HG02943 (cell line): ENCODE results near the gene INPP5A.

Source experiments
- ATAC-seq: cut with Tn5 transposase; IDR thresholded peaks from one replicate; pipeline ENCODE4 v1.9.1; 2021; ENCODE audit warnings: mild to moderate bottlenecking, low read depth, moderate library complexity; ENCODE audit not compliant: unreplicated experiment

Gene INPP5A

GRCh38 chr10:132534391-132535064, 3.1 kb upstream of the INPP5A start:
- ATAC-seq = no peak

GRCh38 chr10:132535065-132535651, 2.4 kb upstream of the INPP5A start:
- ATAC-seq = no peak

- peak; percentile 7 for ATAC-seq
Measured at GRCh38 chr10:132536241-132536876, 1.2 kb upstream of the INPP5A start.

DNA sequence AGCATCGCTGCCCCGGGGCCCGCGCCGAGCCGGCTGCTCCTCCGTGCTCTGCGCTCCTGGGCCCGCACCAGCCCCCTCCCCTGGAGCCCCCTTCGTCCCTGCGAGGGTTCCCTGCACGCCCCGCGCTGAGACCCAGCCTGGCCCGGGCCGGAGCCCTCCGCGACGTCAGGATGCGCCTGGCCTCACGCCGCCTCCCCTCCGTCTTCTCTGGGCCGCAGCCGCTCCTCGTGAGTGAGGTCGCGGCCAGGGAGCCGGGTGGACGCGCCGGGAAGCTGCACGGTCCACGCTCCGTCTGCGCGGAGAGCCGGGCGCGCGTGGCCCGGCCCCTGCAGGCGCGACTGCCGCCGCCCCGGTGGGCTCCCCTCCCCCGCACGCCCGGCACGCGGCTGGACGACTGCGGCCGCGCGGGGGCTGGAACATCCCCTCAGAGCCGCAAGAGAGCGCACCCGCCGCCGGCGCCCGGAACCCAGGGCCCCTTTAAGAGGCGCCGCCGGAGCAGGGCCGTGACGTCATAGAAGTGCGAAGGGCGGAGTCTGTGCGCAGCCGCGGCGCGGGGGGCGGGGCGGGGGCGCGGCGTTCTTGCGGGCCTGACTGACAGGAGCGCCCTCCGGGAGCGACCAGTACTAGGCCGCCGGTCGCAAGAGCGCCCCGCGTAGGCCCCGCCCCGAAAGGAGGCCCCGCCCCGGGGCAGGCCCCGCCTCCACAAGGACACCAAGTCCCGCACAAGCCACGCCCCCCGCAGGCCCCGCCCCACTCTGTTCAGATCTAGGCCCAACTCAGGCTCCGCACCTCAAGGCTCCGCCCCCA, 507 bp upstream of the INPP5A start:
- ATAC-seq = peak; percentile 79

GRCh38 chr10:132538031-132538789, 623 bp downstream of the INPP5A start:
- ATAC-seq = peak; percentile 0

GRCh38 chr10:132538790-132539421, 1.3 kb downstream of the INPP5A start:
- ATAC-seq = no peak

GRCh38 chr10:132539431-132539839, 1.8 kb downstream of the INPP5A start:
- ATAC-seq = no peak

DNA sequence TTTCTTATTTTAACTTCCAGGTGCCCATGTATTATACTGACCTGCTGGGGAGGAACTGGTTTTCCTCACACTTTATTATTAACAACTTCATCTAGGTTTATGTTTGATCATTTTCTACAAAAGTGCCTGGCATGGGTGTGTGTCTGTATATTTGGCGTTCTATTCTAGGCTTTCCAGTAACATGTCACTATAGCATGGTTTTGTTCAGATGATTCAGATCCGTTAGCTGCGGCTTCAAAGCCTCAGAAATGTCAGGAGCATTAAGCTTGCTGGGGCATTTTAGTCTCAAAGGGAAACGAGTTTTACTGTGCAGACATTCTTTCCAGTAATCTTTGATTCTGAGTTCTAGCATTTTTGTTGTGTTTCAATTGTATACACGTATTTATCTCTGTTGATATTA, 2.3 kb downstream of the INPP5A start:
- ATAC-seq = no peak

GRCh38 chr10:132540456-132540855, 2.9 kb downstream of the INPP5A start:
- ATAC-seq = no peak

GRCh38 chr10:132541129-132541528, 3.5 kb downstream of the INPP5A start:
- no peak for ATAC-seq

DNA sequence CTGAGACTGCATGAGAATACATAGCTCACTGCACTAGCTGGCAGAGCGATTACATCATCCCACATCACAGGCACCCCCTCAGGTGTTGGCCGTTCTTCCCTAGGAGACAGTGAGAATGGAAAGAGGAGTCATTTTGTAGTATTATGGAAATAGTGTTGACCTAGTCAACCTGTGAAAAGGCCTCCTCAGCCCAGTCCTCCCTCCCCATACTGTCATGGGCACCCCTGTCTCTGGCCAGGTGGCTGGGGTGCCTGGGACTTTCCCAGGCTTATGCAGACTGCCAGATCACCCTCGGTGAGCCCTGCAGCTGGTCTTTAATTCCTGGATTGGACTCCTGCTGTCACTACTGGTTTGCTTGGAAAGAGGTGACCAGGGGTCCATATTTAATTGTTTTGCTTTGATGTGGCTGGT, 4.0 kb downstream of the INPP5A start:
- ATAC-seq = no peak

GRCh38 chr10:132542086-132542775, 4.6 kb downstream of the INPP5A start:
- ATAC-seq = no peak

DNA sequence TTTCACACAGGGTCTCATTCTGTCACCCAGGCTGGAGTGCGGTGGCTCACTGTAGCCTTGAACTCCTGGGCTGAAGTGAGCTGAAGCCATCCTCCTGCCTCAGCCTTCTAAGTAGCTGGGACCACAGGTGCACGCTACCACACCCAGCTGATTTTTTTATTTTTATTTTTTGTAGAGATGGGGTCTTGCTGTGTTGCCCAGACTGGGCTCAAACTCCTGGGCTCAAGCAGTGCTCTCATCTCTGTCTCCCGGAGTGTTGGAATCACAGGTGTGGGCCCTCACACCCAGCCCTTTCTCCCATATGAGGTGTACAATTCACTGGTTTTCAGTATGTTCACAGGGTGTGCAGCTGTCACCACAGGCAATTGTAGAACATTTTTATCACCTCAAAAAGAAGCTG, 5.2 kb downstream of the INPP5A start:
- ATAC-seq = no peak

GRCh38 chr10:132543916-132544743, 6.5 kb downstream of the INPP5A start:
- no peak for ATAC-seq

GRCh38 chr10:132544744-132545658, 7.4 kb downstream of the INPP5A start:
- no peak for ATAC-seq

DNA sequence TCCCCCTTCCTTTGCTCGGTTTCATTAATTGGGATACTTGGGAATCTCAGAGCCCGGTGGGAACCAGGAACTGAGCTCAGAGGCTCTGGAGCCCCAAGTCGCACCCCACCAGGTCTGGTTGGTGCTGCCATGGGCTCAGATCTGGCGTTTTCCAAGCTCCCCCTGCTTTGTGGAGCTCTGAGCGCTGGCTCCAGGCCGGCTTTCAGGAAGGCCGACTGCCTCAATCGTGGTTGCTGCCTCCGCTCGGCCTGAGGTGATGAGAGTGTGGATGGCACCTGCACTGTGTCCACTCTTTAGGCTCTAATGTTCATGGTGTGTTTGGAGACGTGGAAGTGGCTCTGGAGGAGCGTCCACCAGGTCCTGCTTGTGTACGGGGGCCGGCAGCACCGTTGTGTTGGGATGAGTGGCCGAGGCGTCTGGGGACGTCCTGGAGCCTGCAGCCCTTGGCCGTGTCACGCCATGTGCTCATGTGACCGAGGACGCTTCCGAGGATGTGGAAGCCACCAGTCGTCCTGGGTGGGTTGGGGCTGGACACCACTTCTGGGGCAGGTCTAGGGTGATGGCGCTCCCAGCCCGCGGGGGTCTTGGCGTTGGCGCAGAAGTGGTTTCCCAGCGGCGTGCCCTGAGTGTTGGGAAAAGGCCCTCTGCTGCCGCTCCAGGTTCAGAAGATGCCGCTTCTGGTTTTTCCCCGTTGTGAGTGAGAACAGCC, 8.2 kb downstream of the INPP5A start:
- ATAC-seq = no peak
